Measurements from ENCODE around the gene FAM221A. TPM values are rescaled to one million over a fixed set of nuclear protein-coding genes. Genes with fewer than 3 reads are reported as not detected.

The FAM221A gene
- total and polyA plus RNA-seq, 9 of the 15 experiments (the other 6 are each of a cell fraction or from before 2014, with no cell fraction given) = not detected

DNA sequence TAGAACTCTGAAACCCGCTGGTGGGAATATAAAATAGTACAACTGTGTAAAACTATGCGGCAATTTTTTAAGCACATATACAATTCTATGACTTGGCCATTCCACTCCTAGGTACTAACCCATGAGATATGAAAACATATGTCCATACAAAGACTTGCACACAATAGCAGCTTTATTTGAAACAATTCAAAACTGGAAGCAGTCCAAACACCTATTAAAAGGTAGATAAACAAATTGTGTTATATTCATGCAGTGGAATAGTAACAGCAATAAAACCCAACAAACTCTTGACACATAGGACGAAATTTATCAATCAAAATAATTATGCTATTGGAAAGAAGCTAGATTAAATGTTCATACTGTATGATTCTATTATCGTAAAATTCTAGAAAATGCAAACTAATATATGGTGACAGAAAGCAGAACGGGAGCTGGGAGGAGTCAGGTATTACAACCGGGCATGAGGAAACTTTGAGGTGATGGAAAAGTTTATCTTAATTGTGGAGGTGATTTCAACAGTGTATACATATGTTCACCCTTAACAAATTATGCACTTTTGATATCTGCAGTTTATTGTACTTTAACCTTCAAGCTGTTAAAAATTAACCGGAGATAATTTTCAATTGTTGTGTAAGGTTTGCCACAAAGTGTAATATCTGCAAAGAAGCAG is 29.2 kb downstream of the FAM221A start (continued):
- no peak for TF ChIP-seq ETV6 (IDR thresholded peaks at IDR 0.05; ENCODE audit: borderline replicate concordance in 1 of 2, low read depth in 2 of 2, low read length in 1 of 2)
- TF ChIP-seq ETV6 (CRISPR knock-in tag; IDR thresholded peaks at IDR 0.05; ENCODE audit: borderline replicate concordance) = no peak
- TF ChIP-seq, protein P1, sequence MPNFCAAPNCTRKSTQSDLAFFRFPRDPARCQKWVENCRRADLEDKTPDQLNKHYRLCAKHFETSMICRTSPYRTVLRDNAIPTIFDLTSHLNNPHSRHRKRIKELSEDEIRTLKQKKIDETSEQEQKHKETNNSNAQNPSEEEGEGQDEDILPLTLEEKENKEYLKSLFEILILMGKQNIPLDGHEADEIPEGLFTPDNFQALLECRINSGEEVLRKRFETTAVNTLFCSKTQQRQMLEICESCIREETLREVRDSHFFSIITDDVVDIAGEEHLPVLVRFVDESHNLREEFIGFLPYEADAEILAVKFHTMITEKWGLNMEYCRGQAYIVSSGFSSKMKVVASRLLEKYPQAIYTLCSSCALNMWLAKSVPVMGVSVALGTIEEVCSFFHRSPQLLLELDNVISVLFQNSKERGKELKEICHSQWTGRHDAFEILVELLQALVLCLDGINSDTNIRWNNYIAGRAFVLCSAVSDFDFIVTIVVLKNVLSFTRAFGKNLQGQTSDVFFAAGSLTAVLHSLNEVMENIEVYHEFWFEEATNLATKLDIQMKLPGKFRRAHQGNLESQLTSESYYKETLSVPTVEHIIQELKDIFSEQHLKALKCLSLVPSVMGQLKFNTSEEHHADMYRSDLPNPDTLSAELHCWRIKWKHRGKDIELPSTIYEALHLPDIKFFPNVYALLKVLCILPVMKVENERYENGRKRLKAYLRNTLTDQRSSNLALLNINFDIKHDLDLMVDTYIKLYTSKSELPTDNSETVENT (CRISPR knock-in tag; IDR thresholded peaks at IDR 0.05) = no peak
- TF ChIP-seq, protein P2, sequence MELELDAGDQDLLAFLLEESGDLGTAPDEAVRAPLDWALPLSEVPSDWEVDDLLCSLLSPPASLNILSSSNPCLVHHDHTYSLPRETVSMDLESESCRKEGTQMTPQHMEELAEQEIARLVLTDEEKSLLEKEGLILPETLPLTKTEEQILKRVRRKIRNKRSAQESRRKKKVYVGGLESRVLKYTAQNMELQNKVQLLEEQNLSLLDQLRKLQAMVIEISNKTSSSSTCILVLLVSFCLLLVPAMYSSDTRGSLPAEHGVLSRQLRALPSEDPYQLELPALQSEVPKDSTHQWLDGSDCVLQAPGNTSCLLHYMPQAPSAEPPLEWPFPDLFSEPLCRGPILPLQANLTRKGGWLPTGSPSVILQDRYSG (tag; conservative IDR thresholded peaks at IDR 0.05; ENCODE audit: low read depth) = no peak
- TF ChIP-seq BDP1 (IDR thresholded peaks at IDR 0.05; ENCODE audit: insufficient read depth, insufficient read length) = no peak
- TF ChIP-seq SRSF3 (IDR thresholded peaks at IDR 0.05; ENCODE audit: insufficient read depth, low read length) = no peak
- TF ChIP-seq, protein P3, sequence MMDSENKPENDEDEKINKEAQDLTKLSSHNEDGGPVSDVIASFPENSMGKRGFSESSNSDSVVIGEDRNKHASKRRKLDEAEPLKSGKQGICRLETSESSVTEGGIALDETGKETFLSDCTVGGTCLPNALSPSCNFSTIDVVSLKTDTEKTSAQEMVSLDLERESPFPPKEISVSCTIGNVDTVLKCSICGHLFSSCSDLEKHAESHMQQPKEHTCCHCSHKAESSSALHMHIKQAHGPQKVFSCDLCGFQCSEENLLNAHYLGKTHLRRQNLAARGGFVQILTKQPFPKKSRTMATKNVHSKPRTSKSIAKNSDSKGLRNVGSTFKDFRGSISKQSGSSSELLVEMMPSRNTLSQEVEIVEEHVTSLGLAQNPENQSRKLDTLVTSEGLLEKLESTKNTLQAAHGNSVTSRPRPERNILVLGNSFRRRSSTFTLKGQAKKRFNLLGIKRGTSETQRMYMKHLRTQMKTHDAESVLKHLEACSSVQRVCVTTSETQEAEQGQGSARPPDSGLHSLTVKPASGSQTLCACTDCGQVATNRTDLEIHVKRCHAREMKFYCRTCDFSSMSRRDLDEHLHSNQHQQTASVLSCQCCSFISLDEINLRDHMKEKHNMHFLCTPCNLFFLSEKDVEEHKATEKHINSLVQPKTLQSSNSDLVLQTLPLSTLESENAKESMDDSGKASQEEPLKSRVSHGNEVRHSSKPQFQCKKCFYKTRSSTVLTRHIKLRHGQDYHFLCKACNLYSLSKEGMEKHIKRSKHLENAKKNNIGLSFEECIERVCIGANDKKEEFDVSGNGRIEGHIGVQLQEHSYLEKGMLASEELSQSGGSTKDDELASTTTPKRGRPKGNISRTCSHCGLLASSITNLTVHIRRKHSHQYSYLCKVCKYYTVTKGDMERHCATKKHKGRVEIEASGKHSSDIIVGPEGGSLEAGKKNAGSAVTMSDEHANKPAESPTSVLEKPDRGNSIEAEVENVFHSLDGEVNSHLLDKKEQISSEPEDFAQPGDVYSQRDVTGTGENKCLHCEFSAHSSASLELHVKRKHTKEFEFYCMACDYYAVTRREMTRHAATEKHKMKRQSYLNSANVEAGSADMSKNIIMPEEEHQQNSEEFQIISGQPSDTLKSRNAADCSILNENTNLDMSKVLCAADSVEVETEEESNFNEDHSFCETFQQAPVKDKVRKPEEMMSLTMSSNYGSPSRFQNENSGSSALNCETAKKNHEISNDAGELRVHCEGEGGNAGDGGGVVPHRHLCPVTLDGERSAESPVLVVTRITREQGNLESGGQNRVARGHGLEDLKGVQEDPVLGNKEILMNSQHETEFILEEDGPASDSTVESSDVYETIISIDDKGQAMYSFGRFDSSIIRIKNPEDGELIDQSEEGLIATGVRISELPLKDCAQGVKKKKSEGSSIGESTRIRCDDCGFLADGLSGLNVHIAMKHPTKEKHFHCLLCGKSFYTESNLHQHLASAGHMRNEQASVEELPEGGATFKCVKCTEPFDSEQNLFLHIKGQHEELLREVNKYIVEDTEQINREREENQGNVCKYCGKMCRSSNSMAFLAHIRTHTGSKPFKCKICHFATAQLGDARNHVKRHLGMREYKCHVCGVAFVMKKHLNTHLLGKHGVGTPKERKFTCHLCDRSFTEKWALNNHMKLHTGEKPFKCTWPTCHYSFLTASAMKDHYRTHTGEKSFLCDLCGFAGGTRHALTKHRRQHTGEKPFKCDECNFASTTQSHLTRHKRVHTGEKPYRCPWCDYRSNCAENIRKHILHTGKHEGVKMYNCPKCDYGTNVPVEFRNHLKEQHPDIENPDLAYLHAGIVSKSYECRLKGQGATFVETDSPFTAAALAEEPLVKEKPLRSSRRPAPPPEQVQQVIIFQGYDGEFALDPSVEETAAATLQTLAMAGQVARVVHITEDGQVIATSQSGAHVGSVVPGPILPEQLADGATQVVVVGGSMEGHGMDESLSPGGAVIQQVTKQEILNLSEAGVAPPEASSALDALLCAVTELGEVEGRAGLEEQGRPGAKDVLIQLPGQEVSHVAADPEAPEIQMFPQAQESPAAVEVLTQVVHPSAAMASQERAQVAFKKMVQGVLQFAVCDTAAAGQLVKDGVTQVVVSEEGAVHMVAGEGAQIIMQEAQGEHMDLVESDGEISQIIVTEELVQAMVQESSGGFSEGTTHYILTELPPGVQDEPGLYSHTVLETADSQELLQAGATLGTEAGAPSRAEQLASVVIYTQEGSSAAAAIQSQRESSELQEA (IDR thresholded peaks at IDR 0.05; ENCODE audit: low read depth) = no peak
- no peak for TF ChIP-seq POLR3G (IDR thresholded peaks at IDR 0.05; ENCODE audit: extremely low read depth, insufficient read length, insufficient replicate concordance)
- TF ChIP-seq, protein P4, sequence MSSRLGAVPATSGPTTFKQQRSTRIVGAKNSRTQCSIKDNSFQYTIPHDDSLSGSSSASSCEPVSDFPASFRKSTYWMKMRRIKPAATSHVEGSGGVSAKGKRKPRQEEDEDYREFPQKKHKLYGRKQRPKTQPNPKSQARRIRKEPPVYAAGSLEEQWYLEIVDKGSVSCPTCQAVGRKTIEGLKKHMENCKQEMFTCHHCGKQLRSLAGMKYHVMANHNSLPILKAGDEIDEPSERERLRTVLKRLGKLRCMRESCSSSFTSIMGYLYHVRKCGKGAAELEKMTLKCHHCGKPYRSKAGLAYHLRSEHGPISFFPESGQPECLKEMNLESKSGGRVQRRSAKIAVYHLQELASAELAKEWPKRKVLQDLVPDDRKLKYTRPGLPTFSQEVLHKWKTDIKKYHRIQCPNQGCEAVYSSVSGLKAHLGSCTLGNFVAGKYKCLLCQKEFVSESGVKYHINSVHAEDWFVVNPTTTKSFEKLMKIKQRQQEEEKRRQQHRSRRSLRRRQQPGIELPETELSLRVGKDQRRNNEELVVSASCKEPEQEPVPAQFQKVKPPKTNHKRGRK (tag; IDR thresholded peaks at IDR 0.05) = no peak
- no peak for TF ChIP-seq PHB (CRISPR knock-in tag; IDR thresholded peaks at IDR 0.05)
- TF ChIP-seq, protein P5, sequence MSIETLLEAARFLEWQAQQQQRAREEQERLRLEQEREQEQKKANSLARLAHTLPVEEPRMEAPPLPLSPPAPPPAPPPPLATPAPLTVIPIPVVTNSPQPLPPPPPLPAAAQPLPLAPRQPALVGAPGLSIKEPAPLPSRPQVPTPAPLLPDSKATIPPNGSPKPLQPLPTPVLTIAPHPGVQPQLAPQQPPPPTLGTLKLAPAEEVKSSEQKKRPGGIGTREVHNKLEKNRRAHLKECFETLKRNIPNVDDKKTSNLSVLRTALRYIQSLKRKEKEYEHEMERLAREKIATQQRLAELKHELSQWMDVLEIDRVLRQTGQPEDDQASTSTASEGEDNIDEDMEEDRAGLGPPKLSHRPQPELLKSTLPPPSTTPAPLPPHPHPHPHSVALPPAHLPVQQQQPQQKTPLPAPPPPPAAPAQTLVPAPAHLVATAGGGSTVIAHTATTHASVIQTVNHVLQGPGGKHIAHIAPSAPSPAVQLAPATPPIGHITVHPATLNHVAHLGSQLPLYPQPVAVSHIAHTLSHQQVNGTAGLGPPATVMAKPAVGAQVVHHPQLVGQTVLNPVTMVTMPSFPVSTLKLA (conservative IDR thresholded peaks at IDR 0.05) = no peak

Data from K562 (cell line).